AG10803 (cell line): ENCODE measurements around the gene IGFBP1.

Experiments
- DNase-seq: peaks from one replicate; pipeline ENCODE4 v3.0.0; 2010; ENCODE audit warnings: low read depth
- H3K4me3 ChIP-seq: 2 replicates; pipeline ENCODE4 v1.5.1; 2011; ENCODE audit warnings: mild to moderate bottlenecking, low read length, control low read depth
- CTCF ChIP-seq: conservative IDR thresholded peaks from 2 replicates; pipeline ENCODE4 v1.5.1; 2011; ENCODE audit warnings: mild to moderate bottlenecking, low read length, control low read depth, inconsistent platforms

IGFBP1 gene

GRCh38 chr7:45891462-45892402 lies 3.4 kb downstream of the IGFBP1 start:
- no peak for TF ChIP-seq CTCF
- DNase-seq = no peak
- H3K4me3 ChIP-seq = no peak overlapping the region

- no peak for DNase-seq
- no peak for TF ChIP-seq CTCF
Measured at GRCh38 chr7:45892407-45893035, 4.2 kb downstream of the IGFBP1 start.

GRCh38 chr7:45893374-45893995 lies 5.2 kb downstream of the IGFBP1 start:
- TF ChIP-seq CTCF = no peak
- H3K4me3 ChIP-seq = no peak overlapping the region
- no peak for DNase-seq

More at GRCh38 chr7:45892407-45893035, 4.2 kb downstream of the IGFBP1 start:
- no peak overlapping the region for H3K4me3 ChIP-seq

DNA sequence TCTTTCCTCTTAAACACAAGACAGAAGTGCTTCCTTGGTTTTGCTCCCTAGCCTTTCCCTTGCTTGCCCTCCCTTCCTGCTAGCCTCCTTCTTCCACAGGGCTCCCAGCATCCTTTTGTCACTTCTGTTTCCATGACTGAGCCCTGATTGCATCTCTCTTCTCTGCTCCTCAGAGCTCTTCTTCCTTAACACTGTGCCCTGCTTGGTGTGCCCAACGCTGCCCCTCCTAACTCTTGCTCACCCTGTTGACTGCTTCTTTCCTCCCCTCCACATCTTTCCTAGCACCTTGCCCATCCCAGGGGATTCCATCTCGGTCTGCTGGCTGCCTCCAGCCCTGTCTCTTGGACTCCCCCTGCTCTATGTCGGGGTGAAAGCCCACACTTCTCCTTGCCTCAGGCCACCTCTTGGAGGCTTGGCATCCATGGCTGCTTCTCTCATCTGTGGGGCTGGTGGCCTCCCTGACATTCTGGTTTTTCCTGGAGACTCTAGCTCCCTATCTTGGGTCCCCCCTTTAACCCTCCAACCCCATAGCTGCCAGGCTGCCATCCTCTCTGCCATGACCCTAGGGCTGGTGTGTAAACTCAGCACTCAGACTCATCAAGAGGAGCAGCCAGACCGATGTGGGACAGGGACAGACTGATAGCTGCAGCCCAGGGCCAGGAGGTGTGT lies 5.8 kb downstream of the IGFBP1 start:
- DNase-seq = no peak
- no peak overlapping the region for H3K4me3 ChIP-seq
- TF ChIP-seq CTCF = no peak

DNA sequence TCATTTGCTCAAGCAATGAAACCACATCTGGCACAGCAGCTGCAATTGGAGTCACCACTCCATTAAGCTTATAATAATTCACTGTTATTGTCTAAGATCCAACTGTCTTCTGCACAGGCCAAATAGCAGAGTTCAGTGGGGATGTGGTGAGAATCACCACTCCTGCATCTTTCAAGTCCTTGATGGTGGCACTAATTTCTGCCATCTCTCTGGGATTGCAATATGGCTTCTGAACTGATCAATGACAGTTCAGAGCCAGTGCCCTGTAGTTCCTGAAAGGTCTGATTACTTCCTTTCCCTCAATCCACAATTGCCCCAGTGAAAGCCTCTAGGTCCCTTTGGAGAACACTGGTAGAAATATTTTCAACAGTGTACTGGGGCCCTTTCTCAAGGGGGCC lies 6.4 kb downstream of the IGFBP1 start:
- no peak for TF ChIP-seq CTCF
- H3K4me3 ChIP-seq = no peak overlapping the region
- DNase-seq = no peak

DNA sequence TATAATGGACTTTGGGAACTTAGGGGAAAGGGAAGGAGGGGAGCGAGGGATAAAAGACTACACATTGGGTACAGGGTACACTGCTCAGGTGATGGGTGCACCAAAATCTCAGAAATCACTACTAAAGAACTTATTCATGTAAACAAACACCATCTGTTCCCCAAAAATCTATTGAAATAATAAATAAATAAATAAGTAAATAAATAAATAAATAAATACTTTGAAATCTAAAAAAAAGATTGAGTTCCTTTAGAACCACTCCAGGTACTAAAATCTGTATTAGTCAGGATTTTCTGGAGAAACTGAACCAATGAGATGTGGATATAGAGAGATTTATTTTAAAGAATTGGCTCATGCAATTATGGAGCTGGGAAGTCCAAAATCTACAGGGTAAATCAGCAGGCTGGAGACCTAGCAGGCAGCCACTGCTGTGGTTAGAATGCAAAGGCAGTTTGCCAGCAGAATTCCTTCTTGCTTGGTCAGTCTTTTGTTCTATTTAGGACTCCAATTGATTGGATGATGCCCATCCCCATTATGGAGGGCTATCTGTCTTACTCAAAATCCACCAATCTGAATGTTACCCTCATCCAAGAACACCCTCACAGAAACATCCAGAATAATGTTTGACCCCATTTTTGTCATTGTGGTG lies 8.9 kb downstream of the IGFBP1 start:
- TF ChIP-seq CTCF = no peak
- H3K4me3 ChIP-seq = no peak overlapping the region
- DNase-seq = peak; percentile 90
